Omental fat pad (tissue), 4 donors: ENCODE results near the gene MEAK7. TPM values are rescaled to one million over a fixed set of nuclear protein-coding genes. Genes with fewer than 3 reads are reported as not detected.

Source experiments
- ATAC-seq: fragments of 150-250 bp; one replicate; pipeline ENCODE4 v1.9.1; 2016; ENCODE audit warnings: mild to moderate bottlenecking, moderate library complexity; ENCODE audit not compliant: low FRiP score
- DNase-seq: peaks from one replicate; pipeline ENCODE4 v3.0.0-alpha.2; 2019; ENCODE audit warnings: low spot score
- total RNA-seq, 4 donors: library from RNA; depleted of rRNA; stranded (reverse); fragments of >200 nt; gene quantifications; one replicate each; pipeline ENCODE4 v1.1.0, GENCODE V29; 2016
- TF ChIP-seq, protein P1 (sequence below), 3 donors: fragments of 450-650 bp; IDR thresholded peaks; one replicate each; pipeline ENCODE4 v1.5.1; 2016 to 2017; ENCODE audit warnings: antibody characterized with exemption in 3 of 3, mild to moderate bottlenecking in 3 of 3, moderate library complexity in 2 of 3

The MEAK7 gene
- total RNA-seq, 4 donors from 2014 or later: 6.4 to 9.1 (median 8.4) TPM

DNA sequence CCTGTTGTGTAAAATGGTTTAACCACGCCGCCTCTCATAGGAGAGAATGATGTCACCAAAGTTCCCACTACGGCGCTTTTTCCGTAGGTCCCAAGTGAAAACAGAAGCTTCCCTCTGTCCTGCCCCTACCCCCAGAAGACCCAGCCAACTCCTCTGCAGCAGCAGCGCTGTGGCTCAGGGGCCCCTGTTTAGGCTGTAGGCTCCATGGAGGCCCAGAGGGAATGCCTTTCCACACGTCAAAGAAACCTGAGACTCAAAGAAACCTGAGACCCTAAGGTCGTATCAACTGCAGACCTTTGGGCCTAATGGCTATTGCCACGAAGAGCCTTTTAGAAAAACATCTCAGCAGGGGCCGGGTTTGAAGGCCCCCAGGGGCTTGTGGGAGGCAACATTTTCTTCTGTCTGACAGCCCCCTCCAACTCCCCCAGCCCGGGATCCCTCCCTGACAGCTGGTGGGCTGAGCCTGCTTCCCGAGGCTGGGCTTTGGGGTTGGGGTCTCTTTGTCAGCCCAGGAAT is 43.1 kb upstream of the MEAK7 start:
- ATAC-seq (no peak), DNase-seq (no peak)
- TF ChIP-seq, protein P1, sequence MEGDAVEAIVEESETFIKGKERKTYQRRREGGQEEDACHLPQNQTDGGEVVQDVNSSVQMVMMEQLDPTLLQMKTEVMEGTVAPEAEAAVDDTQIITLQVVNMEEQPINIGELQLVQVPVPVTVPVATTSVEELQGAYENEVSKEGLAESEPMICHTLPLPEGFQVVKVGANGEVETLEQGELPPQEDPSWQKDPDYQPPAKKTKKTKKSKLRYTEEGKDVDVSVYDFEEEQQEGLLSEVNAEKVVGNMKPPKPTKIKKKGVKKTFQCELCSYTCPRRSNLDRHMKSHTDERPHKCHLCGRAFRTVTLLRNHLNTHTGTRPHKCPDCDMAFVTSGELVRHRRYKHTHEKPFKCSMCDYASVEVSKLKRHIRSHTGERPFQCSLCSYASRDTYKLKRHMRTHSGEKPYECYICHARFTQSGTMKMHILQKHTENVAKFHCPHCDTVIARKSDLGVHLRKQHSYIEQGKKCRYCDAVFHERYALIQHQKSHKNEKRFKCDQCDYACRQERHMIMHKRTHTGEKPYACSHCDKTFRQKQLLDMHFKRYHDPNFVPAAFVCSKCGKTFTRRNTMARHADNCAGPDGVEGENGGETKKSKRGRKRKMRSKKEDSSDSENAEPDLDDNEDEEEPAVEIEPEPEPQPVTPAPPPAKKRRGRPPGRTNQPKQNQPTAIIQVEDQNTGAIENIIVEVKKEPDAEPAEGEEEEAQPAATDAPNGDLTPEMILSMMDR (IDR thresholded peaks at IDR 0.05): no peak

DNA sequence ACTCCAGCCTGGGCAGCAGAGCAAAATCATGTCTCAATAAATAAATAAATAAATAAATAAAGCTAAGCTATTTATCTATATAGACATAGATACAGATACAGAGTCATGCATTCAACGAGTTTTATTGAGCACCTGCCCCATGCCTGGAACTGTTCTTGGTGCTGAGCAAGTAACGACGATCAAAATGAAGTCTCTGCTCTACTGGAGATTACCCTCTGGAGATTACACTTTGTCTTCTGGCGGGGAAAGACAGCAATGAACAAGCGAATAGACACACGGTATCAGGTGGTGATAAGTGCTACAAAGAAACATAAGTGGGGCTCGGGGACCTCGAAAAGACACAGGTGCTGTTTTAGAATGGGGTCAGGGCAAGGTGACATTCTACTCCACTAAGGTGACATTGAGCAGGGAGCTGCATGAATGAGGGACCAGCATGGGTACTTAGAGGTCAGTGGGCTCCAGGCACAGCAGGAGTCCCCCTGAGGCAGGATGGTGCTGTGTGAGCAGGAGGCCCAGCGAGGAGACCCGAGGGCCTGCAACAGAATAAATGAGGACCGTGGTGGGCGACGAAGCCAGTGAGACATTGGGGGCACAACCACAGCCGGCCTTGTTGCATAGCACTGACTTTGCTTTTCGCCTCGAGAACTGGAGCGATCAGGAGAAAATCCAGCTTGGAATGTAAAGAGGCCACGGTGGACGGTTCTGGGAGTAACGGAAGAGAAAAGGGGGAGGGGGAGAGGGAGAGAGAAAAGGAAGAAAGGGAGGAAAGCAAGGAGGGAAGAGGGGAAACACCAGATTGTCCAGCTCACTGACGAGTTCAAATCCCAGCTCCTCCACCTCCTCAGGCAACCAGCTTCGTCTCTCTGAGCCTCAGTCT is 42.4 kb upstream of the MEAK7 start:
- ATAC-seq (no peak), DNase-seq (no peak)
- TF ChIP-seq, protein P1 (IDR thresholded peaks at IDR 0.05): no peak

DNA sequence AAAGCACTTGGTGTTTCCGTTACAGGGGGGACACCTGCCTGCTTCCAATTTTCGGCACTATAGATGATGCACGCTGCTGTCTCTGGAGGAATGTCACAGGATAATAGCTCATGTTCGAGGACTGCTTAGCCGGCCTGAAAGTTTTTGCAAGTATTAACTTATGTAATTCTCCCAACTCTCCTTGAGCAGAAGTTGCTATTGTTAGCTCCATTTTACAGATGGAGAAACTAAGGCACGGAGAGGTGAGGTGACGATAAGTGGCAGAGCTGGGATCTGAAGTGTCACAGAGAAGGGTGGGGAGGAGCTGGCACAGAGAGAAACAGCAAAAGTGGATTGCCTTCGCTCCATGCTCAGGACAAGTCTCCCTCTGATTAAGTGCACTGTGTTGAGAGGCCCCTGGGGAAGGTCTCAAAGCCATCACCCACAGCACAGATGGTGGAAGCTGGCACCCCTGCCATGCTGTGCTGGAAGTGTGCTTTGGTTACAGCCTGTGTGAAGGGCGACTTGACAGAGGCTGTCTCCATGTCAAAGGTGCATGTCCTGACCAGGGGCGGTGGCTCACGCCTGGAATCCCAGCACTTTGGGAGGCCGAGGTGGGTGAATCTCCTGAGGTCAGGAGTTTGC is 40.8 kb upstream of the MEAK7 start:
- TF ChIP-seq, protein P1 (IDR thresholded peaks at IDR 0.05): no peak
- ATAC-seq: no peak
- DNase-seq: no peak

DNA sequence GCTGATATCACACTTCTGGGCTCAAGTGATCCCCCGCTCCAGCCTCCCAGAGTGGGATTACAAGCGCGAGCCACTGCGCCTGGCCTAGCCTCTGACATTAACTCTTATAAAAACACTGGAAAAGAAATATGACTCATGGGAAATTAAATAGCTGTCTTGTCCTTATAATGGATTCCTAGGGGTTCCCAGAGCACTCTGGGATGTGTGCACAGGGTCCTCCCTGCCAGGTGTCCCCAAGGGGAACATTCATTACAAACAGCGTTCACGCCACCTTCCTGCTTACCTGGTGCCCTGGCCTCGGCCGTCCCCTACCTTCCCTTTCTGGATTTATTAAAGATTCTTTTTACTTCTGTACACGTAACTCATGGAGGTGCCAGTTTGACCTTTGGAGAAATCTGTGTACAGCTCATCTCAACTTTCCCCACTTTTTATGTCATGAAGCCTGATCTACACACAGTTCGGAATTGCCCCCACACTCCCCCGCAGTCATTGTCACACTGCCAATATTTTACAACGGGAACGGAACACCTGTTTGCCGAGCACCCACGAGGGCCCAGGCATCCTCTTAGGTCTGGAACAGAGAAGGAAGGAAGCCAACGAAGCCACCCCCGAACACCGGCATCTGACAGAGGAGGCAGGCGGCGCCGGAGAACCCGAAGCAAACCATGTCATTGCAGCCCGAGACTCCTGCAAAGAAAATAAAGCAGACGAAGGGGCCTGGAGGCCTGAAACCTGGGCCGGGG is 39.7 kb upstream of the MEAK7 start:
- ATAC-seq: no peak
- no peak for DNase-seq
- TF ChIP-seq, protein P1 (IDR thresholded peaks at IDR 0.05): no peak

DNA sequence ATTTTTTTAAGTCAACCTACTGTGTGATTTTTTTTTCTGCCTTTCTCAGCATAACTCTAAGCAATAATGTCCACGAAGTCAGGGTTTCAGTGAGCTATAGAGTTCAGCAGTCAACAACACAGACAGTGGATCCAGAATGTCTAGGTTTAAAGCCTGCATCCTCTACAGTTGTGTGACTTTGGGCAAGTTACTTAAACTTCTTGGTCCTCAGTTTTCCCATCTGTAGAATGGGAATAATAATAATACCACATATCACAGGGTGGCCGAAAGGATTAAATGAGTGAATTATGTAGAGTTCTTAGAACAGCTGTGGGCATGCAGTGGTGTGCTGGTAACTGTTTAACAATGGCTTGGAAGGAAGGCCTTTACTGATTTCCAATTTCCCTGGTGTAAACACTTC is 38.8 kb upstream of the MEAK7 start:
- DNase-seq (no peak), ATAC-seq (no peak)
- TF ChIP-seq, protein P1 (IDR thresholded peaks at IDR 0.05): no peak

DNA sequence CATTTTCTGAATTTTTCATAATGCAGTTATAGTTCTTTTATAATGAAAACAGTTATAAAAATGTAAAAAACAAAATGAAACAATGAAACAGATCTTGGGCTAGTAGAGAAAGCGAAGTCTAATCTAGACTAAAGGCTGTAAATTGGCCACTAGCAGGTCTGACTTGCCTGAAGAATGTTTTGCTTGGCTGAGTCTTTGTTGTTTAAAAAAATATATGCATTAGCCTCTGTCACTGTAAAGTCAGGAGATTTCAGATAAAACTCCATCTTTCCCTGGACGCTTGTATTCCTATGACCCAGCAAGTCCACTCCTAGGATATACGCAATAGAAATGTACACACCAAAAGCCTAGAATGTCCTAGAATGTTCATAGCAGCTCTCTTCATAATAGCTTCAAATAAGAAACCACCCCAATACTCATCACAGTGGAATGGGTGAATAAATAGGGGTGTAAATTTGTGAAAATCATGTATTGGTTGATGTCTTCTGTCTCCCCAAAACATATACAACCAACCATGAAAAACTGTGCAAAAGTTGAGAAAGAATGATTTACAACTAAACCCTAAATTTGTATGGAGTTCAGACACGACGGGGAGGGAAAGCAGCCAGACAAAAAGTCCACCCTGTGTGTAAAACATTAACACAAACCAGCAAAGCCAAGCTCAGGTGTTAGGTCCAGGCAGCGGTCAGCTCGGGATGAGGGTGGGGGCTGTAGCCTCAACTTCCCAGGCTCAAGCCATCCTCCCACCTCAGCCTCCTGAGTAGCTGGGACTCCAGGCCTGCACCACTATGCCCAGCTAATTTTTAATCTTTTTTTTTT is 37.7 kb upstream of the MEAK7 start:
- no peak for ATAC-seq
- TF ChIP-seq, protein P1 (IDR thresholded peaks at IDR 0.05): no peak
- DNase-seq: no peak
